ENCODE results near the gene DENND4C.

DNA sequence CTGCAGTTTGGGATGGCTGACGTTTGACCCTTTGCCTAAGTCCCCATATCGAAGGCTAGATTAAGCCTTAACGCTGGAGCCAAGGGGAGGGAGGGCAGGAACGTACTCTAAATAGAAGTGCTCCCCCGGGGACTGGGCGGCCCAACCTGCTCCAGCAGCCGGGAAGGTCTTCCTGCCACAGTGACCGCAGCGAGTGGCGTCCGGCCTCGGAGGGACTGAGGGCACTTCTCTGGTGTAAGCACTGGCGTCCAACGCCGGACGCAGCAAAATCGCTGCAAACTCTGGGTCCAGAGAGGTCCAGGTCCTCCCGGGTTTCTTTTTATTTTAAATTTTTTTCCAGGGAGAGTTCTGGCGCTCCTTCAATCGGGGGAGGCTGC, 177.8 kb downstream of the DENND4C start:
- no peak for TF ChIP-seq POLR2AphosphoS5 (IDR thresholded peaks at IDR 0.05)
- TF ChIP-seq, protein P1, sequence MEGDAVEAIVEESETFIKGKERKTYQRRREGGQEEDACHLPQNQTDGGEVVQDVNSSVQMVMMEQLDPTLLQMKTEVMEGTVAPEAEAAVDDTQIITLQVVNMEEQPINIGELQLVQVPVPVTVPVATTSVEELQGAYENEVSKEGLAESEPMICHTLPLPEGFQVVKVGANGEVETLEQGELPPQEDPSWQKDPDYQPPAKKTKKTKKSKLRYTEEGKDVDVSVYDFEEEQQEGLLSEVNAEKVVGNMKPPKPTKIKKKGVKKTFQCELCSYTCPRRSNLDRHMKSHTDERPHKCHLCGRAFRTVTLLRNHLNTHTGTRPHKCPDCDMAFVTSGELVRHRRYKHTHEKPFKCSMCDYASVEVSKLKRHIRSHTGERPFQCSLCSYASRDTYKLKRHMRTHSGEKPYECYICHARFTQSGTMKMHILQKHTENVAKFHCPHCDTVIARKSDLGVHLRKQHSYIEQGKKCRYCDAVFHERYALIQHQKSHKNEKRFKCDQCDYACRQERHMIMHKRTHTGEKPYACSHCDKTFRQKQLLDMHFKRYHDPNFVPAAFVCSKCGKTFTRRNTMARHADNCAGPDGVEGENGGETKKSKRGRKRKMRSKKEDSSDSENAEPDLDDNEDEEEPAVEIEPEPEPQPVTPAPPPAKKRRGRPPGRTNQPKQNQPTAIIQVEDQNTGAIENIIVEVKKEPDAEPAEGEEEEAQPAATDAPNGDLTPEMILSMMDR (IDR thresholded peaks at IDR 0.05 in 8 of 11, conservative IDR thresholded peaks at IDR 0.05 in 3 of 11), result peak in 1 of 11 experiments; percentile 17
